GM23248 (cell line): ENCODE data around the gene ASH1L.

Experiments
- EZH2 ChIP-seq: fragments of 200-600 bp; sonication (generic); IDR thresholded peaks from 2 replicates; pipeline ENCODE4 v1.6.1; 2018; ENCODE audit warnings: antibody characterized with exemption, mild to moderate bottlenecking; ENCODE audit not compliant: insufficient read depth, poor library complexity, severe bottlenecking
- EZH2phosphoT487 ChIP-seq: fragments of 200-600 bp; sonication (generic); IDR thresholded peaks from 2 replicates; pipeline ENCODE4 v1.6.1; 2018; ENCODE audit warnings: antibody characterized with exemption, moderate library complexity, mild to moderate bottlenecking, low read depth; ENCODE audit not compliant: insufficient read depth

DNA sequence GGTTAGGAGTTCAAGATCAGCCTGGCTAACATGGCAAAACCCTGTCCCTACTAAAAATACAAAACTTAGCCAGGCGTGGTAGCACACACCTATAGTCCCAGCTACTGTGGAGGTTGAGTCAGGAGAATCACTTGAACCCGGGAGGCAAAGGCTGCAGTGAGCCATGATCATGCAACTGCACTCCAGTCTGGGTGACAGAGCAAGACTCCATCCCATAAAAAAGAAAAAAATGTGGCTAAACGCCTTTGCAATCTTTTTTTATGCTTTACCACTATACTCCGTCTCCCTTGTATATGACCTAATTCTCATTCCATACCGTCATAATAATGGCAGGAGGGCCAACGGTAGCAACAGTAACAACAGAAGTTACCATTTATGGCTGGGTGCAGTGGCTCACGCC lies 109.5 kb downstream of the ASH1L start:
- TF ChIP-seq EZH2phosphoT487 (no peak), EZH2 (no peak)
